GM18511 (cell line): ENCODE measurements around the gene ZNF644.
"Not testable (repeated sequence)": the region's sequence is repeated elsewhere in the genome, so short reads cannot be mapped to it uniquely, and the experiment has no call there.

Experiments used
- ATAC-seq: cut with Tn5 transposase; IDR thresholded peaks from one replicate; pipeline ENCODE4 v1.9.1; 2021; ENCODE audit warnings: mild to moderate bottlenecking, moderate library complexity; ENCODE audit not compliant: unreplicated experiment

ZNF644 gene

DNA sequence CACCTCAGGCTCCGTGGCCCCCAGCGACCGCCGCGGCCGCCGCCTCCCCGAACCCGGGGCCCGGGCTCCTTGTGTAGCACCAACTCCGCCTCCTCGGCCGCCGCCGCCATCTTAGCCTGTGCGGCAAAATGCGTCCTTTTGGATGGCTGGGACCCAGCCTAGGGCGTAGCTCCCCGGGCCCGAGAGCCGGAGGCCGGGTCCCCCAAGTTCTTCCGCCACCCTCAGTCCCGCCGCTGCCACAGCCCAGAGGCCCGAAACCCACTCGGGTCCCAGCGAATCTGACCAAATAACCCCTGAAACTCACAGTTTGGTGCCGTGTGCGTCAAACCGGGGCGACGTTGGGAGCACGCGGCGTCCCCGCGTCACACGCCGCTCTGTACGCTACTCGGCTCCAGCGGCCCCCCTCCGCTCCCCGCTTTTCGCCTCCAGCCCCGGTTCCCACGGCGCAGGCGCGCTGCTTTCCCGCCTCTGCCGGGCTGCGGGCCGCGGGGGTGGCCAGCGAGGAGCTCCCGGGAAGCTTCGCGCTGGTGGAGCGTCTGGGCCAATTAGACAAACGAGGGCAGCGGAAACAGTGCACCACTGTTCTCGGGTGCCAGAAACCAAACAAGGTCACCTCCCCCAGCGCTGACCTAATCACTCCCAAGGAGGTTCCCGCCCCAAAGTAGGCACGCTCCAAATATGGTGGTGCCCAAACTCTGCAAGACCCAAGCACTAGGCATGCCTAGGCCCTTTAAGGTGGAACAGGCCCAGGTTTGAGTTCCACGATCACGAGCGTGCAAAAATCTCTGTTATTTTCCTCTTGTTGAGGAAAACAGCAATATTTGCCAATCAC is at the start of gene ZNF644:
Gene ZNF644, minus strand, starts transcription at position 350 of the 832 bp plus-strand sequence. CDS start 39,682 bp downstream, outside the sequence.
- peak; percentile 84 for ATAC-seq

- no peak for ATAC-seq
These were observed 48.5 kb upstream of the ZNF644 start for GRCh38 chr1:91070298-91070697.

DNA sequence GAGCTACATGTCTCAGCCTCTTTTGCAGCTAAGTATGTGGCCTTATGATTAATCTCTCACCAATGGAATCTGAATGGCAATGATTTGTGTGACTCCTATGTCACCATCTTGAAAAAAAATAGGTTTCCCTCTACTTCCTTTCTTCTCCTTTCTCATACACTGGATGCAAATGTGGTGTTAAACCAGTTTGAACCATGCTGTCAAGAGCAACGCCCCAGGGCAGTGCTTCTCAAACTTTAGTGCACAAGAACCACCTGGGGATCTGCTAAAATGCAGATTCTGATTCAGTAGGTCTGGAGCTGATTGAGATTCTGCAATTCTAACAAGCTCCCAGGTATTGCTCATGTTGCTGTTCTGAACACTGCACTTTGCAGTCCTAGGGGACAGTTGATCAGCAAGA is 44.7 kb upstream of the ZNF644 start:
- no peak for ATAC-seq

DNA sequence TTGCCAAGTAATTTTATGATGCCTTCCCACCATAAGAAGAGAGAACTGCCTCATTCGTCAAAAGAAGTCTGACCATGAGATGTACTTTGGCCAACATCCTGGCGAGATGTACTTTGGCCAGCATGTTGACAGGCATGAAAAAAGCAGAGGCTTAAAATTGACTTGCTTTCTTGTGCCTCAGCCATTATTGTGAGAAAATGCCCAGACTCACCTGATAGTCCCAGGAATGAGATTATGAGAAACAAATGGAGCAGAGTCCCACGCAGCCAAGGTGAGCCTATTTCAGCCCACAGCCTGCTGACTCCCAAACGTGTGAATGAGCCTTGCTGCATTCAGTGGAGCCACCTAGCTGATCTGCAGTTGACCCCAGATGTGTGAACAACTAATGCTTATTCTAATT is 43.5 kb upstream of the ZNF644 start:
- ATAC-seq = no peak

- not testable (repeated sequence) for ATAC-seq
These were observed 41.6 kb upstream of the ZNF644 start for GRCh38 chr1:91063403-91063802.

DNA sequence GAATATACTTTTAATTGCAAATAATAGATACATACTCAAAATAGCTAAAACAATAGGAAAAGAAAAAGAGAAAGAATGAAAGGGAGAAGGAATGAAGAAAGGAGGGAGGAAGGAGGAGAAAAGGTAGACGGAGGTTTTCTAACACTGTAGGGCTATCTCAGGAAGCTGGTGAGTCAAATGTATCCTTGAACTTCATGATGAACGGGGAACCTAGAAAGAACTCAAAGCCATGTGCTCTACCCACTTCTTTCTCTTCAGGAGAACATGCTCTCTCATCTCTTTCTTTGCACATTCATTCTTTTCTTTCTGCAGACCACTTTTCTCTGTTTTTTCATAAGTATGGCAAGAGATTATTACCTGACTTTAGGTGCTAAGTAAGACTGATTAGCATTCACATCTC is 37.3 kb upstream of the ZNF644 start:
- ATAC-seq = no peak

GRCh38 chr1:91057784-91058183 is 35.9 kb upstream of the ZNF644 start:
- ATAC-seq = peak; percentile 48

DNA sequence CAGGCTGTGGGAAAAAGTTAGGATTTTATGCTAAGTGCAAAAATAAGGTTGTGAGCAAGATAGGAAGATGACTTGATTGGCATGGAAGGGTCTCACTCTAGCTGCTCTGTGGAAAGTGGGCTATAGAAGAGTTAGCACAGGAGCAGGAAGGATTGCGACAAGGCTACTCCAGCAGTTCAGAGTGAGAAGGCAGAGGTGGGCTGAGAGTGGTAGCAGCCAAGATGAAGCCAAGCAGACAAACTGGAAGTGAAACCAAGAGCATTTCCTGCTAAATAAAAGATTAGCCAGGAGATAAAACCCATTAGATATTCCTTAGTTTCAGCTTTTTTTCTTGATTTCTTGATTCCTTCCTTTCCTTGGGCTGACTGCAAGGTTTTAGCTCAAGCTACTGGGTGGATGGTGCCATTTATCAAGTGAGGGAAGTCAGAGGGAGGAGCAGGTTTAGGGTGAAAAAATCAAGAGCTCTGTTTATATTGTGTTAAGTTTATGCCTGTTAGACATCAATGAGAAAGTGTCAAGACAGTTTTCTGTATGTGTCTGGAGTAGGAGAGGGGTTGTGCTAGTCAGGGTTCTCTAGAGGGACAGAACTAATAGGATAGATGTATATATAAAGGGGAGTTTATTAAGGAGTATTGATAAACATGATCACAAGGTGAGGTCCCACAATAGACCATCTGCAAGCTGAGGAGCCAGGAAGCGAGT is 33.1 kb upstream of the ZNF644 start:
- peak; percentile 91 for ATAC-seq

DNA sequence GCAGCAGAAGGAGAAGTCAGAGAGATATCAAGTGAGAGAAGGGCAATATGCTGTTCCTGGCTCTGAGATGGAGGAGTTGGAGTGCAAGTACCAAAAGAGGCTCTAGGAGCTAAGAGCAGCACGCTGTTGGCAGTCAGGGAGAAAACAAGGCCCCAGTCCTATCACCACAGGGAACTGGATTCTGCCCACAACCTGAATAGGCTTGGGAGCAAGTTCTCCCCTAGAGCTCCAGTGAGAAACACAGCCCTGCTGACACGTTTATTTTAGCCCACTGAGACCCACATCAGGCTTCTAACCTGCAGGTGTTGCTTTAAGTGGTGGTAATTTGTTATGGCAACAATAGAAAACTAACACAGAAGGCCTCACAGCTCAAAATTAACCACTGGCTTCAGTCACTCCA is 31.8 kb upstream of the ZNF644 start:
- no peak for ATAC-seq

GRCh38 chr1:91049551-91049950 is 27.7 kb upstream of the ZNF644 start:
- ATAC-seq = not testable (repeated sequence)

DNA sequence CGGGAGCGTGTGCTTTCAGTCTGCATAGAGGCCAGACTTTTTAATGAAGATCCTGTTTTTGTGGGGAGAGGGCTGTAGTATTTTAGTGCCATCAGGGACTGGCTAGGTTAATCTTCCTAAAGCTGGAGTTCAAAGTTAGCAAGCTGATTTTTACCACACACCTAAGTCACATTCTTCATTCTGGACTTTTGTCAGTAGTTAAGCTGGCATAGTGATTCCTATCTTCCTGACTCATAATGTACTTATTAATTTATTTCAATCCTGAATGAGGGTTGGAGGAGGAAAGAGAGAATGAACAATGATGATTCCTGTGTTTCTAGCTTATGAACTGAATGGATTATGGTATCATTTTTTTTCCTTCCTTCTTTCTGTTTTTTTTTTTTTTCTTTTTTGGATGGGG is 24.9 kb upstream of the ZNF644 start:
- ATAC-seq = no peak

DNA sequence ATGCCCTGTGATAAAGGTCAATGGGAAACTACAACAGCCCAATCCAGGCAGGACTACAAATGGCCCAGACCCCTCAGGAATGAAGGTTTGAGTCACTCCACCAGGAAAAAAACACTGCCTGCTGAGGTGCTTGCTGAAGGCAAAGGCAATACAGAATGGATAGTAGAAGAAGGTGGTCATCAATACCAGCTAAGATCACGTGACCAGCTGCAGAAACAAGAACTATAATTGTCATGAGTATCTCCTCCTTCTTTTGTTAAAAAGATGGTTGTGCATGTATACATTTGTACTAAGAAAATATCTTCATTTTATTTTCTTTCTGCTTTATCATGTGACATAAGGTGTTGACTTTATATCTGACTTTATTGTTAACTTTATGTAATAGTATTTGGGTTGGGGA is 23.4 kb upstream of the ZNF644 start:
- no peak for ATAC-seq

DNA sequence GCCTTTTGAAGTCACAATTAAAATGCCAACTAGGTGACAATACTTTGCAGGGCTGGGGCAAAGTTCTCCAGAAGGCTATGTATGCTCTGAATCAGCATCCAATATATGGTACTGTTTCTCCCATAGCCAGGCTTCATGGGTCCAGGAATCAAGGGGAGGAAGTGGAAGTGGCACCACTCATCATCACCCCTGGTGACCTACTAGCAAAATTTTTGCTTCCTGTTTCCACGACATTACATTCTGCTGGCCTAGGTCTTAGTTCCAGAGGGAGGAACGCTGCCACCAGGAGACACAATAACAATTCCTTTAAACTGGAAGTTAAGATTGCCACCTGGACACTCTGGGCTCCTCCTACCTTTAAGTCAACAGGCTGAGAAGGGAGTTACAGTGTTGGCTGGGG is 22.9 kb upstream of the ZNF644 start:
- ATAC-seq = not testable (repeated sequence)

- not testable (repeated sequence) for ATAC-seq
These were observed 20.5 kb upstream of the ZNF644 start for GRCh38 chr1:91042372-91042771.

DNA sequence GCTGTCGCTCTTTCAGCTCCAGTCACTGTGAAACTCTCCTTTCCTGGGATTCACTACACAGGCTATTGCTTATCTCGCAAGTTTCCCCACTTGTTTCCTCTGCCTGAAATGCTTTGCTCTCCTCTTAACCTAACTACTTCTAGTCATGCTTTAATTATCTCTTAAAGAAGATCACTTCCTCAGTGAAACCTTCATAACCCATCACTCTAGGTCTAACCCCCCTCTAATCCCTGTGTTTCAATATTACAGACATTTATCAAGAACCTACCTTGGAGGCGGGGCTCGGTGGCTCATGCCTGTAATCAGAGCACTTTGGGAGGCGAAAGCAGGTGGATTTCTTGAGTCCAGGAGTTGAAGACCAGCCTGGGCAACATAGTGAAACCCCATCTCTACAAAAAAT is 16.7 kb upstream of the ZNF644 start:
- no peak for ATAC-seq

- no peak for ATAC-seq
These were observed 15.3 kb upstream of the ZNF644 start for GRCh38 chr1:91036894-91037829.

- no peak for ATAC-seq
These were observed 10.5 kb upstream of the ZNF644 start for GRCh38 chr1:91032349-91032748.

DNA sequence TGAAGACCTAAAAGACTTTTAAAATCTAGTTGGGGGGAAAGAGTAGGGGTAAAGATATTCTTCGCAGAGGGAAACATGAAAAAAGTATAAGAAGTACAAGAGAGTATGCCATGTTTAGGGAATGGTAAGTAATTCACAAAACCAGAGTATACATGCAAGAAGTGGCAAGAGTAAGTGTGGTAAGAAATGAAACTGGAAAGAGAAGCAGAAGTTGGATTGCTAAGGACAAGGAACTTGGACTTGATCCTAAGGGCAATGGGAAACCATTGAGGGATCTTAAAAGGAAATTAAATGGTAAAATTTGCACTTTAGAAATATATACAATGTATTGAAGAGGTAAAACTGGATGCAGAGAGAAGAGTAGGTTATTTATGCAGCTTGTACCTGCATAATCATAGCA is 9.2 kb upstream of the ZNF644 start:
- no peak for ATAC-seq

GRCh38 chr1:91026777-91027176 is 4.9 kb upstream of the ZNF644 start:
- ATAC-seq = no peak

DNA sequence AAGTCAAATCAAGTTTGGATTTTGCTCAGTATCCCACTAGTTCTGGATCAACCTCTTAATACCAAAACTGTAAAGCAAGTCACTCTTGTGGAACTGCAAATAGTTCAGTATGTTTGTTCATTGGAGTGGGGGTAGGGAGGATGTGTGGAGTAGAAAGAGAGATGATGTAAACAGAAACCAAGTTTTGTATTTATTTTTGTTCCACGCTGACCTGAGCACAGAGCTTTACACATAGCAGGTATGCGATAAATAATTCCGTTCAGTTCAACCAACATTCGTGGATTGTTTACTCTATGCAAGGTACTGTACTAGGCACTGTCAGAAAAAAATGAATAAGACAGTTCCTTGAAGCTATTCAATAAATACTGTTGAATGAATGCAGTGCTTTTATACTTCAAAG is 4.5 kb upstream of the ZNF644 start:
- no peak for ATAC-seq

DNA sequence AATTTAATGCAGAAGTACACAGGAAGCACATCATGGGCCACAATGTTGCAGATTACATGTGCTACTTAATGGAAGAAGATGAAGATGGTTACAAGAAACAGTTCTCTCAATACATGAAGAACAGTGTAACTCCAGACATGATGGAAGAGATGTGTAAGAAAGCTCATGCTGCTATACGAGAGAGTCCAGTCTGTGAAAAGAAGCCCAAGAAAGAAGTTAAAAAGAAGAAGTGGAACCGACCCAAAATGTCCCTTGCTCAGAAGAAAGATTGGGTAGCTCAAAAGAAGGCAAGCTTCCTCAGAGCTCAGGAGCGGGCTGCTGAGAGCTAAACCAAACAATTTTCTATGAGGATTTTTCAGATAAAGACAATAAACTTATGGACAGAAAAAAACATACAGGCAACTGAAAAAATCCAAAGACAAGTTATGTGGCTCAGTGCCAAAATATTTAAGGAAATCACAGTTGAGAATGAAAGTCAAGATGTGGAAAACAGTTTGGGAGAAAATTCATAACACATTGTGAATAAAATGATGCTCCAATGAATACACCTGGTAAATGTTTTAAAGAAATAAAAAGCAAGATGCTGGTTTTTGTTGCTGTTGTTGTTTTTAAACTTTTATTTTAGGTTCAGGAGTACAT is 2.8 kb upstream of the ZNF644 start:
- ATAC-seq = no peak
